ENCODE measurements around the gene SRRM5.
"Not testable (repeated sequence)": the region's sequence is repeated elsewhere in the genome, so short reads cannot be mapped to it uniquely, and the experiment has no call there.

Gene SRRM5

DNA sequence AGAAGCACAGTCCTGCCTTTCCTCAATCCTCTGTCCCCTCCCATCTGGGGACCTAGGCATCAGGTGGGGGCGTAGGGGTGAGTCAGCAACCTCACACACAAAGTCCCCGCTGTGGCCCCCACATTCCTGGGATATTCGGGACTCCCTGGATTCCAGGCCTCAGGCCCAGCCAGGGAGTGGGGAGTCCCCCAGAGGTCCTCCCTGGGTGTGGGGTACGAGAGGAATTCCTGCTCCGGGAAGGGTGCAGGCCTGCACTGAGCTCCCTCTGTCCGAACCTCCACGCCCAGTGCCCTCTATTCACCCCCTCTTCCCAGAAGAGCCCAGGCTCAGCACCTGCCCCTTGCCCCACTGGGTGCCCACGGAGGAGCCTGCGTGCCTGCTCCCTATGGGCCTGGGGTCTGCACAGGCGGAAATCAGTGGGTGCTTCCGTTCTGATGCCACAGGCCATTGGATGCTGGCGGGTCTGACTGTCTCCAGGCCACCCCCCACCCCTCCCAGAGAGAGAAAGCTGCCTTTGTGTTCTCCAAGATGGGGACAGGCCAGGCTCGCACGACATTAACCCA, 24.3 kb downstream of the SRRM5 start:
- in situ Hi-C loops (cut with HindIII; ENCODE audit: low sequenced_read_pairs), result no loop called here

- in situ Hi-C loops (cut with HindIII; ENCODE audit: low sequenced_read_pairs), result no loop called here
Measured at GRCh38 chr19:43638214-43638994, 26.5 kb downstream of the SRRM5 start.

DNA sequence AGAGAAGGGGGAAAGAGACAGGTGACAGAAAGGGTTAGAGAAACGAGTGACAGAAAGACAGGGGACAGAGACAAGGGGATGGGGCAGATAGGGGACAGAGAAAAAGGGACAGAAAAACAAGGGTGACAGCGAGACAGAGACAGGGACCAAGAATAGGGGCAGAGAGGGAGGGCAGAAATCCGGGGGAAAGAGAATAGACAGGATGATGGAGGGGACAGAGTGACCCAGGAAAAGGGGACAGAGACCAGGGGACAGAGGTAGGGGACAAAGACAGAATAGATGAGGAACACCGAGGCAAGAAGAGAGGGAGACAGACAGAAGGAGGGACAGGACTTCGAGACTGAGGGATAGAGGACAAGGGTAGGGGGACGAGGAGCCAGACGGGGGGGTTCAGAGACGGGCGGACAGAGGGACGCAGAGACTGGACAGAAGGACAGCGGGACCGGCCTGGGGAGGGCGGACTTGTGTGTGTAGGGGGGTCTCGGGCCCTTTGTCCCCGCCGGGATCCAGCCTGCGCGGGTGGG, 27.2 kb downstream of the SRRM5 start:
- in situ Hi-C loops (cut with HindIII; ENCODE audit: low sequenced_read_pairs), result no loop called here

- in situ Hi-C loops (cut with HindIII; ENCODE audit: low sequenced_read_pairs), result no loop called here
Measured at GRCh38 chr19:43639519-43640423, 27.9 kb downstream of the SRRM5 start, which contains the start of gene CADM4. Gene CADM4 (minus strand): TSS chr19:43639850. CDS start chr19:43639790, 60 bp downstream.

- in situ Hi-C loops (cut with HindIII; ENCODE audit: low sequenced_read_pairs), result no loop called here
Measured at GRCh38 chr19:43640424-43640757, 28.5 kb downstream of the SRRM5 start.

GRCh38 chr19:43641333-43641732, 29.4 kb downstream of the SRRM5 start:
- in situ Hi-C loops (cut with HindIII; ENCODE audit: low sequenced_read_pairs), result no loop called here

DNA sequence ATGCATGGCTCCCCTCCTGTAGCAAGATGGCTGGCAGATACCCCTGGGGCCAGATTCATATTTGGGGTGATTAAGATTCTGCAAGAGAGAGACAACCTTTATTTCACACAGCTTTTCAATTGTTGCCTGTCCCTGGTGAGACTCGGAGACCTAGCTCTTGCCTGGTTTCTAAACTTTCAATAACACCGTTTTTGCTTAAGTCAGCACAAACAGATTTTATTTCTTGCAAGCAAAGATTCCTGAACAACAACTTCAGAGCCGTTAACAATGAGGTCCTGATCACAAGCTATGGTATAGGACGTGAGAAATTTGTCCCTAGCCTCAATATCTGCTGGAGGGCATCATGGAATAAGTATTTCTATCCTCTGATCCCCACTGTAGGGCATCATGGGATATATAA, 30.6 kb downstream of the SRRM5 start:
- in situ Hi-C loops (cut with HindIII; ENCODE audit: low sequenced_read_pairs), result no loop called here

GRCh38 chr19:43643326-43643725, 31.4 kb downstream of the SRRM5 start:
- in situ Hi-C loops (cut with HindIII; ENCODE audit: low sequenced_read_pairs), result no loop called here

- in situ Hi-C loops (cut with HindIII; ENCODE audit: low sequenced_read_pairs), result no loop called here
Measured at GRCh38 chr19:43644181-43644580, 32.3 kb downstream of the SRRM5 start.

GRCh38 chr19:43648633-43649032, 36.7 kb downstream of the SRRM5 start:
- in situ Hi-C loops (cut with HindIII; ENCODE audit: low sequenced_read_pairs), result no loop called here

GRCh38 chr19:43649514-43649913, 37.6 kb downstream of the SRRM5 start:
- in situ Hi-C loops (cut with HindIII; ENCODE audit: low sequenced_read_pairs), result no loop called here

DNA sequence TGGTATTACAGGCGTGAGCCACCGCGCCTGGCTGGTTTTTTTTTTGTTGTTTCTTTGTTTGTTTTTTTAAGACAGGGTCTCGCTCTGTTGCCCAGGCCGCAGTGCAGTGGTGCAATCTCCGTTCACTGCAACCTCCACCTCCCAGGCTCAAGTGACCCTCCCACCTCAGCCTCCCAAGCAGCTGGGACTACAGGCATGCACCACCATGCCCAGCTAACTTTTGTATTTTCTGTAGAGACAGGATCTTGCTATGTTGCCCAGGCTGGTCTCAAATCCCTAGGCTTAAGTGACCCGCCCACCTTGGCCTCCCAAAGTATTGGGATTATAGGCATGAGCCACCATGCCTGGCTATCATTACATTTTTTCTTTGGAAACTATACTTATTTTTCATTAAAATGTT, 38.4 kb downstream of the SRRM5 start:
- in situ Hi-C loops (cut with HindIII; ENCODE audit: low sequenced_read_pairs), result not testable (repeated sequence)

DNA sequence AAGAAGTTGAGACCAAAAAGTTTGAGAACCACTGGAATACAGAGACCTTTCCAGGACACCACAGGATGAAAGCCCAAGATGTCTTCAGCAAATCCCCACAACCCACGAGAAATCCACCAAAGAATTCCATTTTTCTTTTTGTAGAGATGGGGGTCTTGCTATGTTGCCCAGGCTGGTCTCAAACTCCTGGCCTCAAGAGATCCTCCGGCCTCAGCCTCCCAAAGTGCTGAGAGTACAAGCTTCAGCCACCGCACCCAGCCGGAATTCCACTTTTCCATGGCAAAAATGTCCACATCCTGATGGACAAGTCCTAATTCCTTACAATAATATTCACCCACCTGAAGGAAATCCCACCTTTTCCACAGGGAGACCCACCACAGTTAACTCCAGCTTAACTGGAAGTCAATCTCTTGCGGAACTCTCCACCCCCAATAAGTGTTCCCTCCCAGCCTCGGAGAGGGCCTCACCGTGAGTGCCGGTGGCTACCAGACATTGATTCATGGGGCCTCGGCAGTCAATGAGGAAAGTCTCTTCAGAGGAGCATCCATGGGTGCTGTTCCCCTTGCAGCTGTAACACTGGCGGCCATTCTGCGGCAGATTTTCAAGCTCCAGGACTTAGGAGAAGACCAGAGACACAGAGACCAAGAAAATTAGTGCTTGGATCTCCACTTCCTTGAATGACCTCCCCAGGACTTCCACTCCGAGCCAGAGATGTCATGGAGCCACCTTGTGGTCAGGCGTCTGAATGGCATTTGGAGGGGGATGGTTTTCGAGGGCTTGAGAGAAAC, 40.1 kb downstream of the SRRM5 start:
- in situ Hi-C loops (cut with HindIII; ENCODE audit: low sequenced_read_pairs), result no loop called here

DNA sequence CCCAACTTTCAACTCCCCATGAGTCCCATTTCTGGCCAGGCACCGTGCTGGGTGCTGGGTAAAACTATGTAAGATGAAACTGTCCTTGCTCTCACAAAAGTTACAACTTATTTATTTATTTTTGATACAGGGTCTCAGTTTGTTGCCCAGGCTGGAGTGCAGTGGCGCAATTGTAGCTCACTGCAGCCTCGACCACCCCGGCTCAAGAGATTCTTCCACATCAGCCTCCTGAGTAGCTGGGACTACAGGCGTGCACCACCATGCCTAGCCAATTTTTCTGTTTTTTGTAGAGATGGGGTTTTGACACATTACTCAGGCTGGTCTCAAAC, 40.6 kb downstream of the SRRM5 start:
- in situ Hi-C loops (cut with HindIII; ENCODE audit: low sequenced_read_pairs), result no loop called here

GRCh38 chr19:43656436-43656835, 44.5 kb downstream of the SRRM5 start:
- in situ Hi-C loops (cut with HindIII; ENCODE audit: low sequenced_read_pairs), result no loop called here

DNA sequence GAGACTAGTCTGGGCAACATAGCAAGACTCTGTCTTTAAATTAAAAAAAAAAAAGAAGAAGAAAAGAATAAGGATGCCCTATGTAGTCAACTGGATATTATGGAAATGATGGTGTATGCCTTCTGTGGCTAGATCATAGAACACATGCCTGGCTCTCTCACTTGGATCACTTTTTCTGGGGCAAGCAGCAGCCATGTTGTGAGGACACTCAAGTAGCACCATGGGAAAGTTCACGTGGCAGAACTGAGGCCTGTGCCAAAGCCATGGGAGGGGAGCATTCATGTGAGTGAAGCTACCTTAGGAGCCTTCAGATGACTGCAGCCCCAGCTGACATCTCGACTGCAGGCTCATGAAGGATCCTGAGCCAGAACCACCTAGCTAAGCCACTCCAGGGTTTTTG, 46.1 kb downstream of the SRRM5 start:
- in situ Hi-C loops (cut with HindIII; ENCODE audit: low sequenced_read_pairs), result no loop called here

DNA sequence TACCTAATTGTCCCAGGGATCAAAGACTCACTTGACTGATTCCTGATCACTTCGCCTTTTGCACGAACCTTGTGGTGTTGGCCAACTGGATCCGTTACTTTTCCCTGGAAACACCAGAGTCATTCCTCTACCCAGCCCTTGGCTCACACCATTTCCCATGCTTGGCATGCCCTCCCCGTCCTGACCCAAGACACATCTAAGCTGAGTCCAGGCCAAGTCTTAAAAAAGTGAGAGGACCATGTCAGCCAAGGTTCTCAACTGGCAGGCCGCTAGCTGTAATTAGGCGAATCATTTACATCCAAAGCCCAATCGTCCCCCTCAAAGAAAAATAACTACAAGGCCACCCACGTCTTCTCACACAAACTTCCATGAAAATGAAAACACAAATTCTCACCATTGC, 46.6 kb downstream of the SRRM5 start:
- in situ Hi-C loops (cut with HindIII; ENCODE audit: low sequenced_read_pairs), result no loop called here

GRCh38 chr19:43660301-43660970, 48.5 kb downstream of the SRRM5 start:
- in situ Hi-C loops (cut with HindIII; ENCODE audit: low sequenced_read_pairs), result no loop called here

- in situ Hi-C loops (cut with HindIII; ENCODE audit: low sequenced_read_pairs), result no loop called here
Measured at GRCh38 chr19:43660971-43661360, 49.1 kb downstream of the SRRM5 start.

DNA sequence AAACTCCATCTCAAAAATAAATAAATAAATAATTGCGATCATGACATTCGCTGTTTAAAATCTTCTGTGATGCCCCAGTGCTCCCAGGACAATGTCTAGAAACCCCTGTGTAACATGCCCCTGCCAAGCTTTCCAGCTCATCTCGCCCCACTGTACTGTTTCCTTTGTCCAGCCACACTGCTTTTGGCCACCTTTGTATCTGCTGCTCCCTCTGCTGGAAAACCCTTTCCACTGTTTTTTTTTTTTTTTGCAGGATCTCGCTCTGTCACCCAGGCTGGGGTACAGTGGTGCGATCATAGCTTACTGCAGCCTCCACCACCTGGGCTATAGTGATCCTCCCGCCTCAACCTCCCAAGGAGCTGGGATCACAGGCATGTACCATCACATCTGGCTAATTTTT, 50.6 kb downstream of the SRRM5 start:
- in situ Hi-C loops (cut with HindIII; ENCODE audit: low sequenced_read_pairs), result no loop called here
